ENCODE measurements around the gene CWC27.

- TF ChIP-seq FOSL2 (IDR thresholded peaks at IDR 0.05), result no peak
- TF ChIP-seq FOSL2 (CRISPR knock-in tag; IDR thresholded peaks at IDR 0.05), result no peak
- no peak for TF ChIP-seq BHLHE40 (IDR thresholded peaks at IDR 0.05; ENCODE audit: low read depth, low read length)
- TF ChIP-seq CTCF (IDR thresholded peaks at IDR 0.05), result no peak
- no peak for TF ChIP-seq CEBPB (IDR thresholded peaks at IDR 0.05)
- TF ChIP-seq PHF8 (IDR thresholded peaks at IDR 0.05; ENCODE audit: borderline replicate concordance, low read depth), result no peak
- TF ChIP-seq POLR2A (IDR thresholded peaks at IDR 0.05; ENCODE audit: low read length), result no peak
- TF ChIP-seq USF2 (IDR thresholded peaks at IDR 0.05), result no peak
- no peak for TF ChIP-seq CHD4 (IDR thresholded peaks at IDR 0.05; ENCODE audit: borderline replicate concordance)
- no peak for TF ChIP-seq MAFK (IDR thresholded peaks at IDR 0.05; ENCODE audit: partially characterized antibody)
- no peak for TF ChIP-seq JUN (IDR thresholded peaks at IDR 0.05)
- TF ChIP-seq CHD2 (IDR thresholded peaks at IDR 0.05; ENCODE audit: low read length, partially characterized antibody), result no peak
- TF ChIP-seq SMC3 (IDR thresholded peaks at IDR 0.05), result no peak
- TF ChIP-seq MAX (IDR thresholded peaks at IDR 0.05), result no peak
- no peak for TF ChIP-seq RCOR1 (IDR thresholded peaks at IDR 0.05; ENCODE audit: low read depth, low read length)
These were observed 251.8 kb downstream of the CWC27 start for GRCh38 chr5:65020492-65020891.
